SK-N-DZ (cell line): ENCODE data around the gene KCNQ1.

Experiments
- DNase-seq: peaks from one replicate; pipeline ENCODE4 v3.0.0-alpha.2; 2015; ENCODE audit warnings: low spot score

Gene KCNQ1

DNA sequence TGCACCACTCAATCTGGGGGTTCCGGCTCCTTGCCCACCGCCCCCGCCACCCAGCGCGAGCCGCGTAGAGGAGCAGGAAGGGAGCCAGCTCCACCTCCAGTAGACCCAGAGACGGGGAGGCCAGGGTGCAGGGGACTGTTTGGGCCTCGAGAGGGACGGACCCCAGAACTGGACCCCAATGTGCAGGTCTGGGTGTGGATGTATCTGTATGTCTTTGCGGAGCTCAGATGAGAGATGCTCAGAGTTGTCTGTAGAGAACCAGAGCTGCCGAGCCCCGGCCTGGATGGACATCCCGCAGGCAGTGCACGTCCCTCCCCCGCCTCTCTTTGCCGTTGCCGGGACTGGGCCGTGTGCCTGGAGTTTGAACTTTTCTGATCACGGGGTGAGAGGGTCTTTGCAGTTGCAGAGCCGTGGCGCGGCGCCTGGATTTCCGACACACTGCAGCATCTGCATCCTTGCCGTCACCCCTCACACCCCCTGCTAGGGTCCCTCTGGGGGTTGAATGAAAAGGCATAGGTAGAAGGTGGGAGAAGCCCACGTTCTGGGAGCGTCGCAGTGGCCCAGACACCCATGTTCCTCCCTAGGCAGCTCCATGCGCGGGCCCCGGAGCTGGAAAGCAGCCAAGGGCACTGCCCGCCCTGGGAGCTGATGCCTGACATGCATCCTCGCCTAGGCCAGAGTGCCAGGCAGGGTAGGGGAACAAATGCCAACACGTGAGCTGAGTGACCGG lies 105.2 kb downstream of the KCNQ1 start:
- no peak for DNase-seq

DNA sequence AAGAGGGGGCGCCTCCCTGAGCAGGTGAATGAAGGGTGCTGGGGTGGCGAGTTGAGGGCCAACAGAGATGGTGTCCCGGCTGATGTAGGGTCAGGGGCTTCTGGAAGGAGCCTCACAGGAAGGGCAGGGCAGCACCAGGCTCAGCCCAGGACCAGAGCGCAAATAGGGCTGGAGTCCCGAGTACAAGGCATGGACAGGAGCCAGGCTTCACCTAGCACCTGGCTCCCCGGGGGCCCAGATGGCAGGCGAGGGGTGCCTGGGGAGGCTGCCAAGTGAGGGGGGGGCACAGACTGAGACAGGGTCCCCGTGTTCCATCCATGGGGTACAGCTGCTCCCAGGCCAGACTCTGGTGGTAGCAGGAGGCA lies 105.8 kb downstream of the KCNQ1 start:
- no peak for DNase-seq

DNA sequence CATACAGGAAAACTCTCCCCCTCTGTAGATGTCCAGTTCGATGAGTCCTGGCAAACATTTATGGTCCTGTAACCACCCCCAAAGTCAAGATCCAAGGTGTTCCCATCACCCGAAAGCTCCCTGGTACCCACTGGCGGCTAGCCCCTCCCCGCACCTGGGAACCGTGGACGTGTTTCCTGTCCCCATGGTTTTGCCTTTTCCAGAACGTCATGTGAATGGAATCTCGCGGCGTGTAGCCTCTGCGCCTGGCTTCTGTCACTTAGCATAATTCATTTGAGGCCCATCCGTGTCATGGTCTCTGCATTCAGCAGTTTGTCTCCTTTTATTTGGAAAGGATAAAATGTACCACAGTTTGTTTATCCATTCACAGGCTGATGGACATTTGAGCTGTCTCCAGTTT lies 106.3 kb downstream of the KCNQ1 start:
- DNase-seq = no peak

DNA sequence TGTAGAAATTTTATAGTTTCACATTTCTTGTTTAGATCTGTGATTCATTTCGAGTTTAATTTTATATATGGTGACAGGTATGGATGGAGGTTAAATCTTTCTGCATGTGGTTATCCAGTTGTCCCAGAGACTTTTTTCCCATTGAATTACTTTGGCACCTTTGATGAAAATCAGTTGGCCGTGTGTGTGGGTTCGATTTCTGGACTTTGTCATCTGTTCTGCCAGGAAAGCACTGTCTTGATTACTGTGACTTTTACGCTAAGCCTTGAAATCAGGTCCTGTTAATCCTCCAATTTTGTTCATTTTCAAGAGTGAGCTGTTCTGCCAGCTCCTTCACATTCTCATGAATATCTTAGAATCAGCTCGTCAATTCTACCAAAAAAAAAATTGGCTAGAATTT lies 107.4 kb downstream of the KCNQ1 start:
- no peak for DNase-seq

DNA sequence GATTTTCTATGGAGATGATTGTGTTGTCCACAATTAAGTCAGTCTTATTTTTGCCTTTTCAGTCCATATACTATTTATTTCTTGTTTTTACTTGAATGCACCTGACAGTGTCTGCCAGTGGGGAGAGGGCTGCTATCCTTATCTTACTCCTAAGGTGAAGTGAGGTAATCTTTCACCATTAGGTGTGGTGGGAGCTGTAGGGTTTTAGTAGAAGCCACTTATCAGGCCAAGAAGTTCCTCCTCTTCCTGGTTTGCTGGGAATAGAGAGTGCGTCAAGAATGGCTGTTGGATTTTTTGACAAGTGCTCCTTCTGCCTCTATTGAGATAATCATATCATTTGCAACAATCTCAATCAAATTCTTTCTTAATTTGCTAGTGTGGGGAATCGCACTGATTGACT lies 108.4 kb downstream of the KCNQ1 start:
- no peak for DNase-seq

DNA sequence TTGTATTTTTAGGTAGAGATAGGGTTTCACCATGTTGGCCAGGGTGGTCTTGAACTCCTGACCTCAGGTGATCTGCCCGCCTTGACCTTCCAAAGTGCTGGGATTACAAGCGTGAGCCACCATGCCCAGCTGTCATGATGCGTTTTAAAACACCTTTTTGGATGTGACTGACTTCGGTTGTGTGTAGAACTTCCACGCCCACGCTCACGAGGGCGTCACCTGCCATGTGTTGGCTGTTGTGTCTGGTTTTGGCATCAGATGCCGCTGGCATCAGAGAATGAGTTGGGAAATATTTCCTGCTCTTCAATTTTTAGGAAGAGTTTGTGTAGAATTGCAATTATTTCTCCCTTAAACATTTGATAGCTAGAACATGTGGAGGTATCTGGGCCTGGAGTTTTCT lies 109.1 kb downstream of the KCNQ1 start:
- no peak for DNase-seq

DNA sequence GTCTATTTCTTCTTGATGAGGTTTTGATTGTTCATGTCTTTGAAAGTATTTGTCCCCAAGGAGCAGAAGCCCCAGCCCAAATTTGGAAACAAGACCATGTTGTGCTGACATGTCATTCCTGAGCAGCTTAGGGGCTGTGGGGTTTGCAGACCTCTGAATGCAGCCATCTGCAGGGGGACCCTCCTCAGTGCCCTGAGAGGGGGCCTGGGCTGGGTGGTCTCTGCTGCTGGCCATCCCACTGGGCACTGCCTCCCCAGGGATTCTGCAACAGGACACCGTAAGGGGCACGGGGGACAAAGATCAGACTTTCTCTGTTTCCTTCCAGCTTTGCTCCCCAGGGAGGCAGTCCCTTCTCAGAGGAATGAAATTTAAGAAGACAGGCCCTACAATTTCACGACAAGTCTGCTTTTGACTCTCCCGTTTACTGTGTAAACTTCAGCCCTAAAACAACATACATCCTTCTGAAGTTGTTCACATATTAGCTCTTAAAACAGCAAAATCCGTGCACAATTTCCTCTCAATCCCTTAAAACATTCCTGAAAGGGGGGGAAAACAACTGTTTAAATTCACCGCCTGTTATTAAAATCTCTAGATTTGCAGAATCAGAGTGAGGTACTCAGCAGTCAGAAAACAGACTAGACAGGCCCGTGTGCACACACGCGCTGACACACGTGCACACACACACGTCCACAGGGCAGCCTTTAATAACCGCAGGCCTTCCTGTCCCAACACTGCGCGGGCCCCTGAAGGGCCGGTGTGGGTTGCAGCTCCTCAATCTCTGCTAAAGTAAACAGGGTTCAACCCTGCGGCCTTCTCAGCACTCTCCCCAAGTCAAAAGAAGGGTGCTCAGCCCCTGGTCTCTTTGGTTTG lies 109.8 kb downstream of the KCNQ1 start:
- no peak for DNase-seq

DNA sequence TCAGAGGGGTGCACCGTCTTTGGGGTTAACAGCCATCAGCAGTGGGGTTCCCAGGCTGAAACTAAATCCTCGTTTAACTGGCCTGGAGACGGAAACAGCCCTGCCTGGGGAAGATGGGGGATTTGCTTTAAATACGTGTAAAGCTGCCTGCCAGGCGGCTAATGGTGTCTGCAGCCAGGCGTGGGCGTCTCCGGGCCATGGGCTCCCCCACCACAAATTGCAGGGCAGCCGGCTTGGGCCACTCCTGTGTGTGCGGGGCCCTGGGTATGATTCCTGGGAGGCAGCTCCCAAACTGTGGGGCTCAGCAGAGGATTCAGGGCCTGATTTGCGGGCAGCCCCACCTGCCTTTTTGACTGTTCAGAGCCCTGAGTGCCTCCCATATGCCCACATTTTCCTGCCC lies 110.5 kb downstream of the KCNQ1 start:
- DNase-seq = no peak

DNA sequence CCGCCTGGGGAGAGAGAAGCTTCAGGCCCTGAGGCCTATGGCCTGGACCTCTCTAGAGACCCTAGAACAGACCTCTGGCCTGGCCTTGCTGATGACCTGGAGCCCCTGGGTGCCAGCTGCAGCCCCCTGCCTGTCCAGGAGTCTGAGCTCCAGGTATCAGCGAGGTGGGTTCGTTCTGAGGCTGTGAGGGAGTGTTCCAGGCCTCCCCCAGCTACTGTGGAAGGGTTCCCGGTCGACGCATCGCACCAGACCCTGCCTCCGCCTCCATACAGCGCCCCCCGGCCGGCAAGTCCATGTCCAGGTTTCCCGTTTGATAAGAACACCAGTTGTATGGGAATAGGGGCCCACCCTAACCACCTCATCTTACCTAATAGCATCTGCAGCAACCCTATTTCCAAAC lies 111.1 kb downstream of the KCNQ1 start:
- DNase-seq = no peak

DNA sequence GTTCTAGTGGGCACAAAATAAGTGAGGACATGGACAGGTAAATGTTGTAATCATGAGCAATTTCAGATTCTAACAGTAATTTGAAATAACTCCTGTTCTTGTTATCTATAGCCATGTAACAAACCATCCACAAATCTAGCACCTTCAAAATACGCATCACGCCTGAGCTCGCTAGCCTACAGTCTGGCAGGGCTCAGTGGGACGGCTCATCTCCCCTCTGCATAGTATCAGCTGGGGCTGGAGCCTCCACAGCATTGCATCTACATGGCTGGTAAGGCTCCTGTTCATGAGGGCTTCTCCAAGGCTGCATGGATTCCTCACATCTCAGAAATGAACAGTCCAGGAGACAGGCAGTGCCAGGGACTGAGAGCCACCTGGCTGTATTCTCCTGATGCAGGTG lies 112.6 kb downstream of the KCNQ1 start:
- DNase-seq = no peak

DNA sequence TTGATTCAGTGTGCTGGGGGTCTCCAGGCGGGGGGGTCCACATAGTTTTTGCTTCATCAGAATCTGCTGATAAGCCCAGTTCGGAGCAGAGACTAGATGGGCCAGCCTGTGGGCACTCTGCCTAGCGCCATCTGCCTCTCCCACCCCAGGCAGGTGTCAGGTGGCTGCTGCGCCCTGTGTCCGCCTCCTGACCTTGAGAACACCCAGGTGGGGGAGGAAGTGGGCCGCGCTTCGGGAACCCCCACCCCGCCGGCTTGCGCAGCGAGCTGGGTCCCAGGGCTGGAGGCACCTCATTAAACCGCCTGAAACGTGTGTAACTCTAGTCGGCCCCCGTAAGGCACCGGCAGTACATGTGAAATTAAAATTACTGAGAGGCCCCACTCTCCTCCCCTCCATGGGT lies 113.6 kb downstream of the KCNQ1 start:
- DNase-seq = no peak

DNA sequence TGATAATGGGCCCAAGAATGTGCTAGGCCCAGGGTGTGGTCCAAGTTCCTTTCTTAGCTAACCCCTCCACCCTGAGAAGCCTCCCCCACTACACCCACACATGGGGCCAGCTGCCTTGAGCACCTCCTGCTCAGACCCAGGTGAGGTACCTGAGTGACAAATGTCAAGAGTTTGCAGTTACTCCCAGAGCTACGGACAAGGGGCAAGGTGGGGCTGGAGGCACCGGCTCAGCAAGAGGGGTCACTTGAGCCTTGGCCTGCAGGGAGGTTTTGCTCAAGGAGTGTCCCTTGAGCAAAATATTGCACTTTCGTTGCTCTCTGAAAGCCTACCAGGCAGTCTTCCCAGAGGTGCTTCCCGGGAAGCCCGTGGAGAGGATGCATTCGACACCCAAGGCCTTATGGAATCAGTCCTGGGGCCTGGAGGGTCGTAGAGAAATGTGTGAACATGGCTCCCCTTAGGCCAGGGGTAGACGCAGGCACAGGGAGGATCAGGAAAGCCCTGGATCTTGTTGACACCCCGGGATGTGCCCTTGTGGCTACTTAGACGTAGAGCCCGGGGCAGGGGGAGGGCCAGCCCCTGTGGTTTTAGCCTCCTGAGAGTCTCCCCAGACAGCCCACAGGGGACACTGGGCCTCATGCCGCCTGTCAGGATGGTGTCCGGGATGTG lies 114.2 kb downstream of the KCNQ1 start:
- no peak for DNase-seq

DNA sequence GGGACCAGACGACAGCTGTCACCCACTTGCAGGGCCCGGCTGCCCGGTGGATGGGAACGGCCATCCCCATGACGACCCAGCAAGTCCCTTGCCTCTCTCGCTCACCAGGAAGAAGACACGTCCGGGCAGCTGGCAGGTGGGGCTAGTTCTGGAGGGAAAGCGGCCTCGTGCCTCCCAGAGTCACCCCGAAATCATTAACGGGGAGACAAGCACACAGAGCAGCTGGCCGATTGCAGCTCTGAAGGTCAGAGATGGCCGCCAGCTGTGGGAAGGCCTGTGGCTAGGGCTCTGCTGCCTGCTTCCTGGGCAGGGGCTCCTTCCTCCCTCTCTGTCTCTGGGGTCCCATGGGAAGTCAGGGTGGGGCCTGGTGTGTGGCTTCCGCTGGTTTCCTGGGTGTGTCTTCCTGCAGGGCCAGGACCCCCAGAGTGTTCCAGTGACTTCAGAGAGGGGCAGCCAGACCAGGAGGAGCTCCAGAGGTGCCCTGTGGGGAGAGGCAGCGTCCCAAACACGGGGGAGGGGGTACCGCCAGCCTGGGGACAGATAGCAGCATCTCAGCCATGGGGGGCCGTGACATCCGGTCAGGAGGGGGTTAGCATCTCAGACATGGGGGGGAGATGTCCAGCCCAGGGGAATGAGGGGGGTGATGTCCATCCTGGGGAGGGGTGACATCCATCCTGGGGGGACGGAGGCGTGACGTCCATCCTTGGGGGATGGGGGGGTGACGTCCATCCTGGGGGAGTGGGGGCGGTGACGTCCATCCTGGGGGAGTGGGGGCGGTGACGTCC lies 114.9 kb downstream of the KCNQ1 start:
- DNase-seq = no peak

DNA sequence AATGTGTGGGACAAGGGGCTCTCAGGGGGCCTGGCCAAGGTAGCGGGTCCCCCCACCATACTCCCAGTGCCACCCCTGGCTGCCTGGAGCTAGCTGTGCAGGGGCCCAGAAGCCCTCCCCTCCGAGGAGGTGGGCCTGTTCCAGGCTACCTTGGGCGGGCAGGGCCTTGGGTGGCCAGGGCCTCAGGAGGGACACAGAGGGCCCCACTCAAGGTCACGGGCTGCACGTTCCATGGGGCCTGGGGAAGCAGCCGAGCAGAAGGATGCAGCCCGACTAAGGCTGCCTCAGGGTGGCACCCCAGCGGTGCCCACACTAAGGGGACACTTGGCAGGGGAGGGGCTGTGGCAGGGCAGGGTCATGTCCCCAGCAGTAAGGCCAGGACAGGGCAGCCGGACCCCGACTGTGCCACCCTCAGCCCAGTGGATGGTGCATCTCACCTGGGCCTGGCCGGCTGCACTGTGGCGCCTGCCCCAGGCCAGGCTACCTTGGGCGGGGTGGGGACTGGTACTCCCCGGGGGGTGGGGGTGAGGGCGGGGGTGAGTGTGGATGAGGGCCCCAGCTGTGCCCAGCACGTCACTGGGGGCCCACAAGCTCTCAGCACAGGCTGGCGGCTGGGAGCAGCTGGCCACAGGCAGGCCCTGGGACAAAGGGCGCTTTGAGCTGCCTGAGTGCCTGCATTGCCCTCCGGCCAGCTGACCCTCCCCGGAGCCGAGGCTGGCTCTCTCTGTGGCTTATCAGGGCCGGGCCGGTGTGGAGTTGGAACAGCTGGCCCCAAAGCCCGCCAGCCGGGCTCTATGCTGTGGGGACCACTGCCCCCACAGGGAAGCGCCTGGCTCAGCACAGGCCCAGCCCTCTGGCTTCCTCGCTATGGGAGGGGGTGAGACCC lies 117.1 kb downstream of the KCNQ1 start:
- DNase-seq = no peak

DNA sequence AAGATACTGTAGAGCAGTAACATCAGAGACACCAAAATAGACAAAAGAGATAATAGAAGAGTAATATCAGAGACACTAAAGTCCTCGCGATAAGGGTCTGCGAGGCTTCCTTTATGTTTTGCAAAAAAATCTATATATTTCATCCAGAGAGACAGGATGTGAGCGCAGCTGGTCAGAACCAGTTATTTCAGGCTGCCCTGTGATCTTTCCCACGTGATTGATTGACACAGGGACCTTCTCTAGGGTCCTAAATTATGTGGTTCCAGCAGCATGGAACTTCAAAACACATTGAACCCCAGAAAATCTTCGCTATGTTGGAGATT lies 118.0 kb downstream of the KCNQ1 start:
- DNase-seq = no peak

DNA sequence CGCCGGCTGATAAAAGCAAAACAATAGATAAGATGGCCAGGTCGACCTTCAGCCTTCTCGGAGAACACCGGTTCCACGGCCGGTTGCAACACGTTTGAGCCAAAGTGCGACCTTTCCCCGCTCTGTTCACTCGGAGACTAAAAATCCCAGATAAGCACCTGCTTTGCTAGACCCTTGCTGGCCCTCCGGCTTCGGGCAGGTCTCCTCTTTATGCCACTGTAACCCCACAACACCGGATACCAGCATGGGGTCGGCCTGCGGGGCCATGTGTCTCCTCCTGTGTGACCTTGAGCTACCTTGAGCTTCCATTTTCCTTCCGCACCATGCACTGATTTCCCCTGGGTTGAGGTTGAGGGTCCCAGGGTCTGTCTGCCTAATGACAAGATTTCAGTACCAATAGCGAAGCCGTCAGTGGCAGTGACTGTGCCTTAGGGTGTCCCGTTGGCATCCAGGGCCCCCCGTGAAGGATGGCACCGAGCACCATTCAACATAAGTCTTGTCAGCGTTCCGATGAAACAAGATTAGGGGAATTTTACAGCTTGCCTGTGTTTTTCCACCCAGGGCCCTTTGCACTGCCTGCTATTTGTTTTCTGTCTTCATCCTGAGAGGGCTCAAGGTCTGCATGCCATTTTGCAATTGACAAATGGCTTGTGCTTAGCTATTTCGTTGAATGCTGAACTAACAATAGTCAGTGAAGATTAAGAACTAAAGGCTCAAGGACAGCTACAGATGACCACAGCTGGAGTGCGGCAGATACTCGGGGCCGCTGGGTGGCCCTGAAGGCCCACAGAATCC lies 118.6 kb downstream of the KCNQ1 start:
- no peak for DNase-seq

DNA sequence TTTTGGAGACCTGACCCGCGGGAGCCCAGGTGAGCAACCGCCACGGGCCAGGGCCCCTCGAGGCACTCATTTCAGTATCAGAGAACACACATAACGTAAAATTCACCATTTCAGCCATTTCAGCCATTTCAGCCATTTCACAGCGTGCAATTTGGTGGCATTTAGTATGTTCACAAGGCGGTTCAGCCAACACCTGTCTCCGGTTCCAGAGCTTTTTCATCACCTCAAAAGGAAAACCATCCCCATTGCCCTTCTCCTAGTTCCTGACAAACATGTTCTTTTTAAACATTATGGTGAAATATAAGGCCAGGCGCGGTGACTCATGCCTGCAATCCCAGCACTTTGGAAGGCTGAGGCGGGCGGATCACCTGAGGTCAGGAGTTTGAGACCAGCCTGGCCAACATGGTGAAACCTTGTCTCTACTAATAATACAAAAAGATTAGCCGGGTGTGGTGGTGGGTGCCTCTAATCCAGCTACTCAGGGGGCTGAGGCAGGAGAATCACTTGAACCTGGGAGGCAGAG lies 119.3 kb downstream of the KCNQ1 start:
- DNase-seq = no peak

DNA sequence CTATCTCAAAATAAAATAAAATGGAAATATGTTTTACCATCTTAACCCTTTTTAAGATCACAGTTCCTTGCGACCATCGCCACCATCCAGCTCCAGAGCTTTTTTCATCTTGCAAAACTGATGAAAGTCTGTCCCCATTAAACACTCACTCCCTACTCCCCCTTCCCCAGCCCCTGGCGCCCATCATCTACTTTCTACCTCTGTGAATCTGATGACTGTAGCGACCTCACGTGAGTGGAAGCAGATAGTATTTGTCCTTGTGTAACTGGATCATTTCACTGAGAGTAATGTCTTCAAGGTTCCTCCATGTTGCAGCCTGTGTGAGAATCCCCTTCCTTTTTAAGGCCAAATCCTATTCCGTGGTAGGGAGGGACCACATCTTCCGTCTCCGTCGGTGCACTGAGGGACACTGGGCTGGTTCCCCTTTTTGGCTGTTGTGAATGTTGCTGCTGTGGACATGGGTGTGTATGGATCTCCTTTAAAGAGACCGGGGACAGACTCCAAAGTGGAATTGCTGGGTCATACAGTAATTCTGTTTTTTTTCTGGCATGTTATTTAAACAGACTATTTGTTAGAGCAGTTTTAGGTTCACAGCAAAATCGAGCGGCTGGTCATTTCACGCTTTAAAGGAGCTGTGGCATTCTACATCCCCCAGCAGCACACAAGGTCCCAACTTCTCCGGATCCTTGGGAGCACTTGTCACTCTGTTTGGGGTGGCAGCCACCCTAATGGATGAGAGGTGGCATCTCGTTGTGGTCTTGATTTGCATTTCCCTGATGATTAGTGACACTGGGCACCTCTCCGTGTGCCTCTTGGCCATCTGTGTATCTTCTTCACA lies 120.0 kb downstream of the KCNQ1 start:
- no peak for DNase-seq
